SK-N-SH treated with all-trans-retinoic acid at 6 μM for 48 hours (cell line): Measurements from ENCODE around the gene SUGCT.

Source experiments
- ATAC-seq: fragments of 200-7000 bp; cut with Tn5 transposase; 3 replicates; pipeline ENCODE4 v1.9.1; 2020; ENCODE audit warnings: mild to moderate bottlenecking, moderate library complexity
- ARNTL ChIP-seq: fragments of 450-650 bp; formaldehyde crosslinking; IDR thresholded peaks from 2 replicates; pipeline ENCODE4 v1.5.0; 2020; ENCODE audit warnings: low read depth, mild to moderate bottlenecking, moderate library complexity, borderline replicate concordance
- BACH2 ChIP-seq: fragments of 250-450 bp; sonication (Bioruptor Pico); IDR thresholded peaks from 2 replicates; pipeline ENCODE4 v1.9.0; 2021; ENCODE audit warnings: mild to moderate bottlenecking, borderline replicate concordance
- CSDC2 ChIP-seq: fragments of 250-450 bp; sonication (Bioruptor Pico); IDR thresholded peaks from 2 replicates; pipeline ENCODE4 v1.5.0; 2020; ENCODE audit warnings: mild to moderate bottlenecking, moderate library complexity
- ESRRG ChIP-seq: fragments of 250-450 bp; sonication (Bioruptor Pico); IDR thresholded peaks from 2 replicates; pipeline ENCODE4 v1.6.1; 2021; ENCODE audit warnings: mild to moderate bottlenecking
- GLIS3 ChIP-seq: fragments of 250-450 bp; sonication (Bioruptor Pico); IDR thresholded peaks from 2 replicates; pipeline ENCODE4 v1.5.0; 2020; ENCODE audit warnings: mild to moderate bottlenecking, moderate library complexity
- ISL1 ChIP-seq: fragments of 250-450 bp; sonication (Bioruptor Pico); IDR thresholded peaks from 2 replicates; pipeline ENCODE4 v2.1.2; 2022; ENCODE audit warnings: mild to moderate bottlenecking, moderate library complexity
- OSR1 ChIP-seq: fragments of 250-450 bp; sonication (Bioruptor Pico); IDR thresholded peaks from 2 replicates; pipeline ENCODE4 v1.8.0; 2022; ENCODE audit warnings: moderate library complexity, mild to moderate bottlenecking, inconsistent platforms
- PPARA ChIP-seq: fragments of 250-450 bp; sonication (Bioruptor Pico); IDR thresholded peaks from 2 replicates; pipeline ENCODE4 v1.5.0; 2020; ENCODE audit warnings: mild to moderate bottlenecking, borderline replicate concordance
- SNAI2 ChIP-seq: fragments of 250-450 bp; sonication (Bioruptor Pico); IDR thresholded peaks from 2 replicates; pipeline ENCODE4 v1.5.0; 2020; ENCODE audit warnings: mild to moderate bottlenecking, moderate library complexity
- TCF4 ChIP-seq: fragments of 250-450 bp; sonication (Bioruptor Pico); IDR thresholded peaks from 2 replicates; pipeline ENCODE4 v1.8.0; 2021; ENCODE audit warnings: mild to moderate bottlenecking, moderate library complexity, borderline replicate concordance
- TOX ChIP-seq: fragments of 250-450 bp; sonication (Bioruptor Pico); IDR thresholded peaks from 2 replicates; pipeline ENCODE4 v1.8.0; 2021; ENCODE audit warnings: mild to moderate bottlenecking, moderate library complexity, borderline replicate concordance
- ZFP30 ChIP-seq: fragments of 450-650 bp; formaldehyde crosslinking; IDR thresholded peaks from 2 replicates; pipeline ENCODE4 v1.5.0; 2022; ENCODE audit warnings: mild to moderate bottlenecking, moderate library complexity
- ZNF565 ChIP-seq: fragments of 450-650 bp; formaldehyde crosslinking; conservative IDR thresholded peaks from 2 replicates; pipeline ENCODE4 v1.5.0; 2020; ENCODE audit warnings: low read depth, mild to moderate bottlenecking, moderate library complexity
- ZNF70 ChIP-seq: fragments of 450-650 bp; formaldehyde crosslinking; IDR thresholded peaks from 2 replicates; pipeline ENCODE4 v1.5.0; 2020; ENCODE audit warnings: mild to moderate bottlenecking, moderate library complexity
- ZNF8 ChIP-seq: fragments of 450-650 bp; formaldehyde crosslinking; IDR thresholded peaks from 2 replicates; pipeline ENCODE4 v1.5.0; 2020; ENCODE audit warnings: mild to moderate bottlenecking, moderate library complexity
- TF ChIP-seq, protein P1 (sequence below): fragments of 250-450 bp; sonication (Bioruptor Pico); IDR thresholded peaks from 2 replicates; pipeline ENCODE4 v1.5.0; 2020; ENCODE audit warnings: mild to moderate bottlenecking, moderate library complexity
- TF ChIP-seq, protein P2 (sequence below): fragments of 250-450 bp; sonication (Bioruptor Pico); IDR thresholded peaks from 2 replicates; pipeline ENCODE4 v1.5.1; 2020; ENCODE audit warnings: low read depth, mild to moderate bottlenecking, moderate library complexity
- TF ChIP-seq, protein P3 (sequence below): fragments of 250-450 bp; sonication (Bioruptor Pico); IDR thresholded peaks from 2 replicates; pipeline ENCODE4 v1.5.1; 2021; ENCODE audit warnings: mild to moderate bottlenecking, moderate library complexity

Gene SUGCT

DNA sequence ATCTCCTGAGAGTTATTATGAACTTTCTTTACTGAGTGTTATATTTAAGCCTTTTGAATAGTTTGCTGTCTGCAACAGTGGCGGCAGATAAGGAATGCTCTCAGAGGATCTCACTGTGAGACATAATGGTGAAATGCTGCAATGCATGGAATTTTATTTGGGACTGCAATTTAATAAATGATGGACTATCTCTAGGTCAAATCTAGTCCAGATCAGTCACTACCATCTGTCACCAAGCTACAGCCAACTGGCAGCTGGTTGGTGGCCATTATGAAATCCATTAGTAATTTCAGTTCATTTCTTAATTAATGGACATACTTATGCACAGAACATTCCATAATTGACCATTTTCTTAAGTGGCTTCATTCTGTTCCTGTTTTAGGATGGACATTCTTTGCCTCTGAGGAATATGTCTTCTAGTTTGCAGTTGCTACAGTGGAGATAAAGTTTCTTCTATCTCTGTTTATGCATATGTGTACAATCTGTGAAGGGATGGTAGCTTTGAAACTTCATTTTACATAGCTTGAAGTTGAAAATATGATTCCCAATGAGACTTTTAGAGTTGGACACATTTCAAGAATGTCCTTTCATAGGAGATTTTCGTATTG, 586.6 kb downstream of the SUGCT start (continued):
- TF ChIP-seq, protein P1, sequence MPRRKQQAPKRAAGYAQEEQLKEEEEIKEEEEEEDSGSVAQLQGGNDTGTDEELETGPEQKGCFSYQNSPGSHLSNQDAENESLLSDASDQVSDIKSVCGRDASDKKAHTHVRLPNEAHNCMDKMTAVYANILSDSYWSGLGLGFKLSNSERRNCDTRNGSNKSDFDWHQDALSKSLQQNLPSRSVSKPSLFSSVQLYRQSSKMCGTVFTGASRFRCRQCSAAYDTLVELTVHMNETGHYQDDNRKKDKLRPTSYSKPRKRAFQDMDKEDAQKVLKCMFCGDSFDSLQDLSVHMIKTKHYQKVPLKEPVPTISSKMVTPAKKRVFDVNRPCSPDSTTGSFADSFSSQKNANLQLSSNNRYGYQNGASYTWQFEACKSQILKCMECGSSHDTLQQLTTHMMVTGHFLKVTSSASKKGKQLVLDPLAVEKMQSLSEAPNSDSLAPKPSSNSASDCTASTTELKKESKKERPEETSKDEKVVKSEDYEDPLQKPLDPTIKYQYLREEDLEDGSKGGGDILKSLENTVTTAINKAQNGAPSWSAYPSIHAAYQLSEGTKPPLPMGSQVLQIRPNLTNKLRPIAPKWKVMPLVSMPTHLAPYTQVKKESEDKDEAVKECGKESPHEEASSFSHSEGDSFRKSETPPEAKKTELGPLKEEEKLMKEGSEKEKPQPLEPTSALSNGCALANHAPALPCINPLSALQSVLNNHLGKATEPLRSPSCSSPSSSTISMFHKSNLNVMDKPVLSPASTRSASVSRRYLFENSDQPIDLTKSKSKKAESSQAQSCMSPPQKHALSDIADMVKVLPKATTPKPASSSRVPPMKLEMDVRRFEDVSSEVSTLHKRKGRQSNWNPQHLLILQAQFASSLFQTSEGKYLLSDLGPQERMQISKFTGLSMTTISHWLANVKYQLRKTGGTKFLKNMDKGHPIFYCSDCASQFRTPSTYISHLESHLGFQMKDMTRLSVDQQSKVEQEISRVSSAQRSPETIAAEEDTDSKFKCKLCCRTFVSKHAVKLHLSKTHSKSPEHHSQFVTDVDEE (CRISPR knock-in tag): peak; percentile 100
- TF ChIP-seq TOX (CRISPR knock-in tag) (no peak; the same call in 1 of the 2 replicates), OSR1 (CRISPR knock-in tag) (no peak)

DNA sequence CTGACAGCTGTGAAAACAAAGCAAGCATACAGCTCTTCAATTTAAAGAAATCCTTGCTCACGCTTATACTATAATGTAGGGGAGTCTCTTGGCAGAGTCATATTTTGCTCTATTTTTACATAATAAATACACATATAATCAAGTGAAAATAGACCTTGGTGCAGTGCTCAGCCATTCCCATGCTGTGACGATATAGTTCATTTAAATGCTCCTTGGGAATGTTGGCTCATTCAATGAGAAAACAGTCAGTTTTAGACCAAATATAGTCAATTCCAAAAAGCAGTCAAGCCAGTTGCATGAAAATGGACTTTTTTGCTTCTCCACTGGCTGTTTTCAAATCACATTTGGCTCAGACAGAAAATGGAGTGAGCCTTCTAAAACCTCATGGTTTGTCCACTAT, 587.4 kb downstream of the SUGCT start:
- TF ChIP-seq TCF4 (CRISPR knock-in tag): no peak
- 0 out of 2 replicates have a peak, but pooled peaks have one; percentile 2 for TF ChIP-seq ZNF8 (CRISPR knock-in tag)
- TF ChIP-seq, protein P2, sequence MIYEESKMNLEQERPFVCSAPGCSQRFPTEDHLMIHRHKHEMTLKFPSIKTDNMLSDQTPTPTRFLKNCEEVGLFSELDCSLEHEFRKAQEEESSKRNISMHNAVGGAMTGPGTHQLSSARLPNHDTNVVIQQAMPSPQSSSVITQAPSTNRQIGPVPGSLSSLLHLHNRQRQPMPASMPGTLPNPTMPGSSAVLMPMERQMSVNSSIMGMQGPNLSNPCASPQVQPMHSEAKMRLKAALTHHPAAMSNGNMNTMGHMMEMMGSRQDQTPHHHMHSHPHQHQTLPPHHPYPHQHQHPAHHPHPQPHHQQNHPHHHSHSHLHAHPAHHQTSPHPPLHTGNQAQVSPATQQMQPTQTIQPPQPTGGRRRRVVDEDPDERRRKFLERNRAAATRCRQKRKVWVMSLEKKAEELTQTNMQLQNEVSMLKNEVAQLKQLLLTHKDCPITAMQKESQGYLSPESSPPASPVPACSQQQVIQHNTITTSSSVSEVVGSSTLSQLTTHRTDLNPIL (CRISPR knock-in tag): 0 out of 2 replicates have a peak, but pooled peaks have one; percentile 10
- 0 out of 2 replicates have a peak, but pooled peaks have one; percentile 11 for TF ChIP-seq ZNF565 (CRISPR knock-in tag)
- no peak for ATAC-seq

DNA sequence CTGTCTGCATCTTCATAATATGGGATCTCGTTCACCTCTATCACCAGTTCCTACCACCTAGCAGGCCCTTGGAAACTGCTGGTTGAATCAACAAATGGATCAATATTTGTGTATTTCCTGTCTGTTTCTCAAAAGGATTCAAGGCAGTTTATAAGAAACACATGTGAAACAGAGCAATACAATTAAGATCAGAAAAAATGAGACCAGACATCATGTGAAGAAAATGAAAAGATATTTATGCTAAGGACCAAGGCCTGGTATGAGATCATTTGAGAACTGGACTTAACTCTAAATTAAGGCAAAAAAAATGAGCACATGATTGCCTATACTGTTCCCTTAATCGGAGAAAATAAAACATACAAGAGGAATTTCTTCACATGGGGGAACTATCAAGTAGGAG, 589.0 kb downstream of the SUGCT start:
- ATAC-seq: peak; percentile 6; the same call in 1 of the 3 replicates
- TF ChIP-seq SNAI2 (CRISPR knock-in tag) (0 out of 2 replicates have a peak, but pooled peaks have one; percentile 41), BACH2 (CRISPR knock-in tag) (no peak), ZFP30 (CRISPR knock-in tag) (no peak), ZNF565 (CRISPR knock-in tag) (no peak), ISL1 (CRISPR knock-in tag) (peak; percentile 29; the same call in 1 of the 2 replicates), TCF4 (CRISPR knock-in tag) (peak; percentile 27; the same call in 1 of the 2 replicates)

- ATAC-seq: no peak
- TF ChIP-seq BACH2 (CRISPR knock-in tag) (no peak), CSDC2 (no peak), GLIS3 (no peak), ARNTL (CRISPR knock-in tag) (no peak), ESRRG (CRISPR knock-in tag) (no peak), PPARA (CRISPR knock-in tag) (no peak), ZNF70 (CRISPR knock-in tag) (no peak), SNAI2 (CRISPR knock-in tag) (no peak)
- TF ChIP-seq, protein P1 (CRISPR knock-in tag): no peak
- TF ChIP-seq, protein P2 (CRISPR knock-in tag): no peak
Measured at GRCh38 chr7:40726559-40726958, 591.8 kb downstream of the SUGCT start.

GRCh38 chr7:40733114-40733513, 598.3 kb downstream of the SUGCT start:
- ATAC-seq: peak; percentile 76
- TF ChIP-seq GLIS3 (peak; percentile 92), SNAI2 (CRISPR knock-in tag) (peak; percentile 97), TOX (CRISPR knock-in tag) (no peak), ISL1 (CRISPR knock-in tag) (peak; percentile 91), ZNF565 (CRISPR knock-in tag) (no peak), BACH2 (CRISPR knock-in tag) (peak; percentile 85; the same call in 1 of the 2 replicates), CSDC2 (peak; percentile 91; the same call in 1 of the 2 replicates), TCF4 (CRISPR knock-in tag) (peak; percentile 48; the same call in 1 of the 2 replicates)
- TF ChIP-seq, protein P3, sequence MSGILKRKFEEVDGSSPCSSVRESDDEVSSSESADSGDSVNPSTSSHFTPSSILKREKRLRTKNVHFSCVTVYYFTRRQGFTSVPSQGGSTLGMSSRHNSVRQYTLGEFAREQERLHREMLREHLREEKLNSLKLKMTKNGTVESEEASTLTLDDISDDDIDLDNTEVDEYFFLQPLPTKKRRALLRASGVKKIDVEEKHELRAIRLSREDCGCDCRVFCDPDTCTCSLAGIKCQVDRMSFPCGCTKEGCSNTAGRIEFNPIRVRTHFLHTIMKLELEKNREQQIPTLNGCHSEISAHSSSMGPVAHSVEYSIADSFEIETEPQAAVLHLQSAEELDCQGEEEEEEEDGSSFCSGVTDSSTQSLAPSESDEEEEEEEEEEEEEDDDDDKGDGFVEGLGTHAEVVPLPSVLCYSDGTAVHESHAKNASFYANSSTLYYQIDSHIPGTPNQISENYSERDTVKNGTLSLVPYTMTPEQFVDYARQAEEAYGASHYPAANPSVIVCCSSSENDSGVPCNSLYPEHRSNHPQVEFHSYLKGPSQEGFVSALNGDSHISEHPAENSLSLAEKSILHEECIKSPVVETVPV (CRISPR knock-in tag): no peak
- TF ChIP-seq, protein P1 (CRISPR knock-in tag): peak; percentile 82
